Measurements from ENCODE around the gene SLC27A1.

Gene SLC27A1

GRCh38 chr19:17542793-17543582, 72.7 kb downstream of the SLC27A1 start:
- no peak overlapping the region for H2AFZ ChIP-seq (ENCODE audit: low read length)
- H3K27ac ChIP-seq (ENCODE audit: low read length): no peak overlapping the region
- peaks cover 69% of the 10 kb centered on the region for H3K27me3 ChIP-seq (replicated peaks; ENCODE audit: insufficient read depth, low read length)
- H3K79me2 ChIP-seq (ENCODE audit: low read length): no peaks in the 10 kb centered on the region
- H3K9me2 ChIP-seq (replicated peaks; ENCODE audit: insufficient read depth, low read length): no peaks in the 10 kb centered on the region
- no peaks in the 10 kb centered on the region for H3F3A ChIP-seq (ENCODE audit: insufficient read depth, low read length)
- H4K20me1 ChIP-seq (ENCODE audit: insufficient read depth, low read length): no peaks in the 10 kb centered on the region
- no peaks in the 10 kb centered on the region for H3K36me3 ChIP-seq (replicated peaks; ENCODE audit: insufficient read depth, low read length)
- no peak overlapping the region for H3K4me3 ChIP-seq (ENCODE audit: low read length)
- TF ChIP-seq CTCF (IDR thresholded peaks at IDR 0.05; ENCODE audit: low read length) (no peak), EZH2phosphoT487 (IDR thresholded peaks at IDR 0.05; ENCODE audit: low read length) (no peak), EZH2 (optimal IDR thresholded peaks at IDR 0.05; ENCODE audit: low read depth, low read length) (no peak)
- no peaks in the 10 kb centered on the region for H3K4me1 ChIP-seq (ENCODE audit: low read length)
- no peak for DNase-seq
- H3K9me3 ChIP-seq (replicated peaks; ENCODE audit: insufficient read depth, low read length): no peaks in the 10 kb centered on the region
- no peak overlapping the region for H3K4me2 ChIP-seq (ENCODE audit: low read depth, low read length)
- H3K9ac ChIP-seq (ENCODE audit: low read length): no peak overlapping the region

GRCh38 chr19:17543986-17544385, 73.7 kb downstream of the SLC27A1 start:
- H3K27me3 ChIP-seq (replicated peaks; ENCODE audit: insufficient read depth, low read length): peaks cover 67% of the 10 kb centered on the region
- no peaks in the 10 kb centered on the region for H3K9me3 ChIP-seq (replicated peaks; ENCODE audit: insufficient read depth, low read length)
- H3K9ac ChIP-seq (ENCODE audit: low read length): no peak overlapping the region
- H3K27ac ChIP-seq (ENCODE audit: low read length): no peak overlapping the region
- no peaks in the 10 kb centered on the region for H4K20me1 ChIP-seq (ENCODE audit: insufficient read depth, low read length)
- H2AFZ ChIP-seq (ENCODE audit: low read length): no peak overlapping the region
- no peaks in the 10 kb centered on the region for H3F3A ChIP-seq (ENCODE audit: insufficient read depth, low read length)
- no peak overlapping the region for H3K4me2 ChIP-seq (ENCODE audit: low read depth, low read length)
- no peaks in the 10 kb centered on the region for H3K9me2 ChIP-seq (replicated peaks; ENCODE audit: insufficient read depth, low read length)
- no peak for TF ChIP-seq EZH2 (optimal IDR thresholded peaks at IDR 0.05; ENCODE audit: low read depth, low read length)
- TF ChIP-seq CTCF (IDR thresholded peaks at IDR 0.05; ENCODE audit: low read length): no peak
- TF ChIP-seq EZH2phosphoT487 (IDR thresholded peaks at IDR 0.05; ENCODE audit: low read length): no peak
- no peaks in the 10 kb centered on the region for H3K36me3 ChIP-seq (replicated peaks; ENCODE audit: insufficient read depth, low read length)
- H3K4me1 ChIP-seq (ENCODE audit: low read length): no peaks in the 10 kb centered on the region
- no peak for DNase-seq
- H3K4me3 ChIP-seq (ENCODE audit: low read length): no peak overlapping the region
- H3K79me2 ChIP-seq (ENCODE audit: low read length): no peaks in the 10 kb centered on the region

GRCh38 chr19:17544418-17544817, 74.1 kb downstream of the SLC27A1 start:
- Histone ChIP-seq H3F3A (ENCODE audit: insufficient read depth, low read length) (no peaks in the 10 kb centered on the region), H3K9me2 (replicated peaks; ENCODE audit: insufficient read depth, low read length) (no peaks in the 10 kb centered on the region), H3K4me2 (ENCODE audit: low read depth, low read length) (no peak overlapping the region), H3K79me2 (ENCODE audit: low read length) (no peaks in the 10 kb centered on the region), H2AFZ (ENCODE audit: low read length) (no peak overlapping the region), H3K9me3 (replicated peaks; ENCODE audit: insufficient read depth, low read length) (no peaks in the 10 kb centered on the region), H3K4me3 (ENCODE audit: low read length) (no peak overlapping the region), H4K20me1 (ENCODE audit: insufficient read depth, low read length) (no peaks in the 10 kb centered on the region), H3K36me3 (replicated peaks; ENCODE audit: insufficient read depth, low read length) (no peaks in the 10 kb centered on the region), H3K9ac (ENCODE audit: low read length) (no peak overlapping the region), H3K4me1 (ENCODE audit: low read length) (no peaks in the 10 kb centered on the region), H3K27me3 (replicated peaks; ENCODE audit: insufficient read depth, low read length) (peaks cover 67% of the 10 kb centered on the region), H3K27ac (ENCODE audit: low read length) (no peak overlapping the region)
- DNase-seq: no peak
- TF ChIP-seq EZH2 (optimal IDR thresholded peaks at IDR 0.05; ENCODE audit: low read depth, low read length): no peak
- TF ChIP-seq EZH2phosphoT487 (IDR thresholded peaks at IDR 0.05; ENCODE audit: low read length): no peak
- TF ChIP-seq CTCF (IDR thresholded peaks at IDR 0.05; ENCODE audit: low read length): no peak

Measured in MM.1S (cell line).